HL-60 (cell line): ENCODE data around the gene CUTA.

ENCODE experiments used
- POLR2AphosphoS5 ChIP-seq: IDR thresholded peaks from 2 replicates; pipeline ENCODE4 v1.6.1; 2012; ENCODE audit warnings: low read depth
- SPI1 ChIP-seq: IDR thresholded peaks from 2 replicates; pipeline ENCODE4 v1.6.1; 2012; ENCODE audit warnings: low read depth, mild to moderate bottlenecking, borderline replicate concordance
- TF ChIP-seq, protein P1 (sequence below): IDR thresholded peaks from one replicate; pipeline ENCODE4 v1.5.1; 2011; ENCODE audit warnings: low read length, control low read depth, inconsistent platforms; ENCODE audit not compliant: insufficient read depth
- TF ChIP-seq, protein P2 (sequence below): IDR thresholded peaks from 2 replicates; pipeline ENCODE4 v1.6.1; 2012; ENCODE audit warnings: low read depth; ENCODE audit not compliant: insufficient replicate concordance

DNA sequence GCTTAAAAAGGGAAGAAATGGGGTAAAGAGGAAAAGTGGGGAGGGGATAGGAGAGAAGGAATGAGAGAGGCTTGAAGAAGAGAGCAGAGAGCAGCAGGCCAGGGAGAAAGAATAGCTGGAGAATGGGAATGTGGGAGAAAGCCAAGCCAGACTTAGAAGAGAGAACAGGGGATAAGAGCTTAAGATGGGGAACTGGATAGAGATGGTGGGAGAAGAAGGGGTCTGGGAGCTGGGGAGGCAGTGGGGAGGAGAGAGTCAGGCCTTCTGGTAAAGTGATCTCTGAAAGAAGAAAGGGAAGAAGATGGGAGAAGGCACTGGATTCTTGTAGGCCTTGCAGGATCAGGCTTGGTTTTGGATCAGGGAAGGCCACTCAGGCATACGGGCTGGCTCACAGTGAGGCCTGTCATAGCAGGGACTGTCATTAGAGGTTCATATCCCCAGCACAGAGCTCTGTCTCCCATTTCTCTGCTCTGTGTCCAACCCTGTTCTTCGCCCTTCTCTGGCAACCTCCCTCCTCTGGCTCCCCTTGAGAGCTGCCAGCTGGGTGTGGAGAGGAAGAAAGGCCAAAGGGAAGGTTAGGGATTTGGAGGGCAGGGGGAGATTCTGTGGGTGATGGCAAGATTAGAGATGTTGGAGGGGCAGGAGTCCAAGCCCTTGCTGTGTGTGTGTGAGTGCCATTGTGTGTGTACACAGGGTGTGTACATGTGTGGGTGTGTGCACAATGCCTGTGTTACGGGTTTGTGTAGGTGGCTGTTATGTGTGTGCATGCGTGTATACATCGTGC lies 11.3 kb upstream of the CUTA start:
- TF ChIP-seq POLR2AphosphoS5 (no peak), SPI1 (no peak)
- TF ChIP-seq, protein P1, sequence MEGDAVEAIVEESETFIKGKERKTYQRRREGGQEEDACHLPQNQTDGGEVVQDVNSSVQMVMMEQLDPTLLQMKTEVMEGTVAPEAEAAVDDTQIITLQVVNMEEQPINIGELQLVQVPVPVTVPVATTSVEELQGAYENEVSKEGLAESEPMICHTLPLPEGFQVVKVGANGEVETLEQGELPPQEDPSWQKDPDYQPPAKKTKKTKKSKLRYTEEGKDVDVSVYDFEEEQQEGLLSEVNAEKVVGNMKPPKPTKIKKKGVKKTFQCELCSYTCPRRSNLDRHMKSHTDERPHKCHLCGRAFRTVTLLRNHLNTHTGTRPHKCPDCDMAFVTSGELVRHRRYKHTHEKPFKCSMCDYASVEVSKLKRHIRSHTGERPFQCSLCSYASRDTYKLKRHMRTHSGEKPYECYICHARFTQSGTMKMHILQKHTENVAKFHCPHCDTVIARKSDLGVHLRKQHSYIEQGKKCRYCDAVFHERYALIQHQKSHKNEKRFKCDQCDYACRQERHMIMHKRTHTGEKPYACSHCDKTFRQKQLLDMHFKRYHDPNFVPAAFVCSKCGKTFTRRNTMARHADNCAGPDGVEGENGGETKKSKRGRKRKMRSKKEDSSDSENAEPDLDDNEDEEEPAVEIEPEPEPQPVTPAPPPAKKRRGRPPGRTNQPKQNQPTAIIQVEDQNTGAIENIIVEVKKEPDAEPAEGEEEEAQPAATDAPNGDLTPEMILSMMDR = no peak
- TF ChIP-seq, protein P2, sequence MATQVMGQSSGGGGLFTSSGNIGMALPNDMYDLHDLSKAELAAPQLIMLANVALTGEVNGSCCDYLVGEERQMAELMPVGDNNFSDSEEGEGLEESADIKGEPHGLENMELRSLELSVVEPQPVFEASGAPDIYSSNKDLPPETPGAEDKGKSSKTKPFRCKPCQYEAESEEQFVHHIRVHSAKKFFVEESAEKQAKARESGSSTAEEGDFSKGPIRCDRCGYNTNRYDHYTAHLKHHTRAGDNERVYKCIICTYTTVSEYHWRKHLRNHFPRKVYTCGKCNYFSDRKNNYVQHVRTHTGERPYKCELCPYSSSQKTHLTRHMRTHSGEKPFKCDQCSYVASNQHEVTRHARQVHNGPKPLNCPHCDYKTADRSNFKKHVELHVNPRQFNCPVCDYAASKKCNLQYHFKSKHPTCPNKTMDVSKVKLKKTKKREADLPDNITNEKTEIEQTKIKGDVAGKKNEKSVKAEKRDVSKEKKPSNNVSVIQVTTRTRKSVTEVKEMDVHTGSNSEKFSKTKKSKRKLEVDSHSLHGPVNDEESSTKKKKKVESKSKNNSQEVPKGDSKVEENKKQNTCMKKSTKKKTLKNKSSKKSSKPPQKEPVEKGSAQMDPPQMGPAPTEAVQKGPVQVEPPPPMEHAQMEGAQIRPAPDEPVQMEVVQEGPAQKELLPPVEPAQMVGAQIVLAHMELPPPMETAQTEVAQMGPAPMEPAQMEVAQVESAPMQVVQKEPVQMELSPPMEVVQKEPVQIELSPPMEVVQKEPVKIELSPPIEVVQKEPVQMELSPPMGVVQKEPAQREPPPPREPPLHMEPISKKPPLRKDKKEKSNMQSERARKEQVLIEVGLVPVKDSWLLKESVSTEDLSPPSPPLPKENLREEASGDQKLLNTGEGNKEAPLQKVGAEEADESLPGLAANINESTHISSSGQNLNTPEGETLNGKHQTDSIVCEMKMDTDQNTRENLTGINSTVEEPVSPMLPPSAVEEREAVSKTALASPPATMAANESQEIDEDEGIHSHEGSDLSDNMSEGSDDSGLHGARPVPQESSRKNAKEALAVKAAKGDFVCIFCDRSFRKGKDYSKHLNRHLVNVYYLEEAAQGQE = no peak
